Upper lobe of right lung (tissue), 1 donor: ENCODE measurements around the gene EML6. TPM values are rescaled to one million over a fixed set of nuclear protein-coding genes. Genes with fewer than 3 reads are reported as not detected.

Experiments used
- ATAC-seq: fragments of 200-7000 bp; cut with Tn5 transposase; one replicate; pipeline ENCODE4 v1.9.1; 2020; ENCODE audit warnings: mild to moderate bottlenecking, moderate library complexity
- DNase-seq: peaks from one replicate; pipeline ENCODE4 v3.0.0-alpha.2; 2020
- H3K27ac ChIP-seq: fragments of 200-600 bp; one replicate; pipeline ENCODE4 v1.8.0; 2022
- H3K27me3 ChIP-seq: fragments of 200-600 bp; one replicate; pipeline ENCODE4 v1.8.0; 2022; ENCODE audit warnings: mild to moderate bottlenecking
- H3K36me3 ChIP-seq: fragments of 200-600 bp; one replicate; pipeline ENCODE4 v1.8.0; 2022
- H3K4me1 ChIP-seq: fragments of 200-600 bp; one replicate; pipeline ENCODE4 v1.8.0; 2022
- H3K4me3 ChIP-seq: fragments of 200-600 bp; one replicate; pipeline ENCODE4 v1.8.0; 2022; ENCODE audit warnings: mild to moderate bottlenecking
- H3K9me3 ChIP-seq: fragments of 200-600 bp; one replicate; pipeline ENCODE4 v1.8.0; 2022
- intact Hi-C: fragments of 100-400 bp; cut with DNase I; formaldehyde crosslinking; loops from one replicate; pipeline ENCODE4 v1.11.0; 2022
- total RNA-seq: library from RNA; stranded (reverse); fragmentation: NEBNext Ultra II Directional; extraction: Animal tissue kit (Norgen Biotek cat#: 25700); gene quantifications from one replicate; pipeline ENCODE4 v1.2.1, GENCODE V29; 2021
- TF ChIP-seq, protein P1 (sequence below): fragments of 200-600 bp; IDR thresholded peaks from one replicate; pipeline ENCODE4 v1.8.0; 2022; ENCODE audit warnings: antibody characterized with exemption
- donor health status: DM: no; HTN: yes; CAD: no; lungs with severe emphysema.

The EML6 gene
- total RNA-seq, 1 donor from 2014 or later = 1.4 TPM

- H3K27me3 ChIP-seq = no peaks in the 10 kb centered on the region
- H3K36me3 ChIP-seq = no peaks in the 10 kb centered on the region
- no peak for DNase-seq
- TF ChIP-seq, protein P1, sequence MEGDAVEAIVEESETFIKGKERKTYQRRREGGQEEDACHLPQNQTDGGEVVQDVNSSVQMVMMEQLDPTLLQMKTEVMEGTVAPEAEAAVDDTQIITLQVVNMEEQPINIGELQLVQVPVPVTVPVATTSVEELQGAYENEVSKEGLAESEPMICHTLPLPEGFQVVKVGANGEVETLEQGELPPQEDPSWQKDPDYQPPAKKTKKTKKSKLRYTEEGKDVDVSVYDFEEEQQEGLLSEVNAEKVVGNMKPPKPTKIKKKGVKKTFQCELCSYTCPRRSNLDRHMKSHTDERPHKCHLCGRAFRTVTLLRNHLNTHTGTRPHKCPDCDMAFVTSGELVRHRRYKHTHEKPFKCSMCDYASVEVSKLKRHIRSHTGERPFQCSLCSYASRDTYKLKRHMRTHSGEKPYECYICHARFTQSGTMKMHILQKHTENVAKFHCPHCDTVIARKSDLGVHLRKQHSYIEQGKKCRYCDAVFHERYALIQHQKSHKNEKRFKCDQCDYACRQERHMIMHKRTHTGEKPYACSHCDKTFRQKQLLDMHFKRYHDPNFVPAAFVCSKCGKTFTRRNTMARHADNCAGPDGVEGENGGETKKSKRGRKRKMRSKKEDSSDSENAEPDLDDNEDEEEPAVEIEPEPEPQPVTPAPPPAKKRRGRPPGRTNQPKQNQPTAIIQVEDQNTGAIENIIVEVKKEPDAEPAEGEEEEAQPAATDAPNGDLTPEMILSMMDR = no peak
- H3K4me1 ChIP-seq = no peaks in the 10 kb centered on the region
- H3K27ac ChIP-seq = no peak overlapping the region
- intact Hi-C loops = no loop called here
- ATAC-seq = no peak
- H3K4me3 ChIP-seq = no peak overlapping the region
- no peaks in the 10 kb centered on the region for H3K9me3 ChIP-seq
These were observed 77.9 kb downstream of the EML6 start for GRCh38 chr2:54801352-54801751.

DNA sequence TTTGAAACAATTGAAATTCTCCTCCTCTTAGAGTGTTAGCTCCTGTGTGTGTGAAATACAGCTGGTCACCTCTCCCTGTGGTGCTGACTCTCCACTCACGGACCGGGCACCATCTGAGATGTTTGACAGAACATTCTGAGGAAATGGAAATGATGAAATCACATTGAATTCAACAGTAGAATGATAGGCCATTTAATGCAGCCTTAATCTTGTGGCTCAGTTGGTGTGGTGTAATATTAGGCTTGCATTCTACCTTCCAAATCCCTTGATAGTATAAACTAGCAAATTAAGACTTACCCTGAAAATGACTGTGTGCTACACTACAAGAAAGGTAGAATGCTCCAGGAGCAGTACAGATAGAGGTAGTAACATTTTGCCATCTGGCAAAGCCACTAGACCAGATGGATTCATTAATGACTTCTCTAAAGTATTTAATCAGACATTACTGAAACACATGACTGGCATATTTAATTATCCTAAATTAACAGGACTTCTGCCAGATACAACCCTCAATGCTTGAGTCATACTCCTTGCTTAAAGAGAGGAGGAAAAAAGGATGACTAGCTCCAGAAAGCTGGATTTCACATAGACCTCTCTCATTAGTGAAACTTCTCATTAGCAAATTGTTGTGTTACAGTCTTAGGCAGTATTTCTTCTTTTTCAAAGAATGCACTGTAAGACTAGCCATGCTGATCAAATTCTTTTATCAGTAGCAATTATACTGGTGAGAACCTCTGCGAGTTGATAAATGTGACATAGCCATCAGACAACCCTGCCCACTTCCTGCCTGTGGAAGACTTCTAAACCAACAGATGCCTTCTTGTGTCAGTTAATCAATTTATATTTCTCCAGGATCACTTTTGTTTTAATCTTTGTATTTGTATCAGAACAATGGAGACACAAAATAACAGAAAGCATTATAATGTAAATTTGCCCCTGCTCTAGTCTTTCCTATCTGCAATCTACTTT, 80.6 kb downstream of the EML6 start:
- Histone ChIP-seq H3K27ac (no peak overlapping the region), H3K27me3 (no peaks in the 10 kb centered on the region), H3K4me3 (no peak overlapping the region), H3K4me1 (no peaks in the 10 kb centered on the region), H3K36me3 (no peaks in the 10 kb centered on the region), H3K9me3 (no peaks in the 10 kb centered on the region)
- ATAC-seq (no peak), DNase-seq (no peak)
- TF ChIP-seq, protein P1 = no peak
- intact Hi-C loops = no loop called here

DNA sequence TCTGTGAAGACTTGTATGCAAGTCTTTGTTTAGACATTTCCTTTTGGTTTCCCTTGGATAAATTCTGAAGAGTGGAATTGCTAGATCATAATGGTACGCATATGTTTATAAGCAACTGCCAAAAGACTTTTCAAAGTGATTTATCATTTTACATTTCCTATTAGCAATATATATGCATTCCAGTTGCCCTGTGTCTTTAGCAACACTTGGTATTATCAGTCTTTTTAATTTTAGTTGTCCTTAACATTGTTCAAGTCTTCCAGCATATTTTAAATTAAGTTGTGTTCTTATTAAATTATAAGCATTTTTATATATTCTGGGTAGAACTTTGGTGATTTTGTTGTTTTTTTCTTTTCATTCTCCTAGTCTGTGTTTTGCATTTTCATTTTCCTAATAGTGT, 81.8 kb downstream of the EML6 start:
- ATAC-seq = no peak

GRCh38 chr2:54806975-54807374, 83.5 kb downstream of the EML6 start:
- TF ChIP-seq, protein P1 = no peak
- ATAC-seq (no peak), DNase-seq (no peak)
- H3K4me3 ChIP-seq = no peak overlapping the region
- H3K4me1 ChIP-seq = no peaks in the 10 kb centered on the region
- H3K9me3 ChIP-seq = no peaks in the 10 kb centered on the region
- no peaks in the 10 kb centered on the region for H3K36me3 ChIP-seq
- H3K27ac ChIP-seq = no peak overlapping the region
- H3K27me3 ChIP-seq = no peaks in the 10 kb centered on the region
- intact Hi-C loops = no loop called here

More for the DNA sequence above, 81.8 kb downstream of the EML6 start:
- Histone ChIP-seq H3K27me3 (no peaks in the 10 kb centered on the region), H3K4me3 (no peak overlapping the region), H3K36me3 (no peaks in the 10 kb centered on the region), H3K9me3 (no peaks in the 10 kb centered on the region), H3K4me1 (no peaks in the 10 kb centered on the region), H3K27ac (no peak overlapping the region)
- TF ChIP-seq, protein P1 = no peak
- no peak for DNase-seq
- intact Hi-C loops = no loop called here

GRCh38 chr2:54808661-54809060, 85.2 kb downstream of the EML6 start:
- no peaks in the 10 kb centered on the region for H3K4me1 ChIP-seq
- H3K27me3 ChIP-seq = no peaks in the 10 kb centered on the region
- no peak for ATAC-seq
- TF ChIP-seq, protein P1 = no peak
- no peak overlapping the region for H3K4me3 ChIP-seq
- no peak for DNase-seq
- H3K9me3 ChIP-seq = no peaks in the 10 kb centered on the region
- intact Hi-C loops = no loop called here
- H3K36me3 ChIP-seq = no peaks in the 10 kb centered on the region
- H3K27ac ChIP-seq = no peak overlapping the region
